Measurements from ENCODE around the gene NR1I3.

Gene NR1I3

GRCh38 chr1:161192476-161193465 lies 45.2 kb downstream of the NR1I3 start:
- DNase-seq: peak; percentile 66

DNA sequence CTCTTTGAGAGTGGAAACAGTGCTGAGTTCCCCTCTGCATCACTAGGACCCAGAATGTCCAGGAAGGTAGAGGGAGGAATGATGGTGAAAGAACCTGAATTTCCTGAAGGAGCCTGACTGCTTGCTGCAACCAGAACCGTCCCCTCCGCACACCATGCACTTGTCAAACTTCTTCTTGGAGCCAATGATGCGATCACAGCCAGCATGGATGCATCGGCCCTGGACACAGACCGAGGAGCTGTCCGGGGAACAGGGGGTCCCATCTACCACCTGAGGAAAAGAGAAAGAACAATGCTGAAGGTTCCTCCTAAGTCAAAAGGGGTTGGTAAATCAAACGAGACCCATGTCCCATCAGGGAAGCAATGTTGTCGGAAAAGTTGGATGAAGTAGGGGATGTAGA lies 46.0 kb downstream of the NR1I3 start:
- no peak for DNase-seq

- no peak for DNase-seq
Observed at GRCh38 chr1:161190962-161191521, 47.0 kb downstream of the NR1I3 start.

GRCh38 chr1:161189036-161189435 lies 49.0 kb downstream of the NR1I3 start:
- no peak for DNase-seq

GRCh38 chr1:161188381-161188780 lies 49.6 kb downstream of the NR1I3 start:
- DNase-seq: no peak

GRCh38 chr1:161187311-161187710 lies 50.7 kb downstream of the NR1I3 start:
- no peak for DNase-seq

GRCh38 chr1:161185732-161186311 lies 52.2 kb downstream of the NR1I3 start:
- DNase-seq: no peak

- peak; percentile 96 for DNase-seq
Observed at GRCh38 chr1:161185282-161185682, 52.7 kb downstream of the NR1I3 start.

GRCh38 chr1:161182214-161182613 lies 55.8 kb downstream of the NR1I3 start:
- DNase-seq: no peak

GRCh38 chr1:161180639-161181038 lies 57.4 kb downstream of the NR1I3 start:
- DNase-seq: no peak

- no peak for DNase-seq
Observed at GRCh38 chr1:161179698-161180097, 58.3 kb downstream of the NR1I3 start.
